Cortex of kidney (tissue), 1 donor: ENCODE data around the gene CDC16.

Experiments
- DNase-seq: peaks from one replicate; lab custom pipeline; 2025; lab: John Stamatoyannopoulos, UW

The CDC16 gene

DNA sequence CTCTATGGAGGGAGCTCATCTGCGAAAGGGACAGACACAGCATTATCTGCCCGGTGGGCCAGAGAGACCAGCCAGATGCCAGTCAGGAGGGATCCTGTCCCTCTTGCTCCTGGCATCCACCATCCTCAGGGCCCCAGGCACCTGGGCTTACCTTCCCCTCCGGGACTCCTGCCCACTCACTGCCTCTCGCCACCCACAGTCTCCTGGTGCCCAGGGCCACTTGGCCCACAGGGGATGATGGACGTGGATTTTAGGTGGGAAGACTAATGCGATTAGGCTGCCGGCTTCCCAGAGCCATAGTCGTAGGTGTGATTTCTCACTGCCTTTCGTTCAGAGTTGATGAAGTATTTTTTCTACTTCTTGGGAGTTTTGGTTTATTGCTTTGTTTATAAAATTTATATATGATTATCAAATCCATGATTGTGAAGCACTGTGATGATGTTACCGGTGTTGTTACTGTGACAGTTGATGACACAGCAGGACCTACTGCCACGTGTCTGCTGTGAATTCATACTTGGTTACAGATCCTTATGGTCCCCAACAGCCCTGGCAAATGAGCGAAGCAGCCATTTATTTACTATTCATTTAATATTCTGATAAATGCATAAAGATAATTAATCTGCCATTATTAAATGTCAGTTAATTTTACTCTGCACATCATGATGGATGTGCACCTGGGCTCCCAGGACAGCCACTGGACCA, 65.1 kb downstream of the CDC16 start:
- no peak for DNase-seq

DNA sequence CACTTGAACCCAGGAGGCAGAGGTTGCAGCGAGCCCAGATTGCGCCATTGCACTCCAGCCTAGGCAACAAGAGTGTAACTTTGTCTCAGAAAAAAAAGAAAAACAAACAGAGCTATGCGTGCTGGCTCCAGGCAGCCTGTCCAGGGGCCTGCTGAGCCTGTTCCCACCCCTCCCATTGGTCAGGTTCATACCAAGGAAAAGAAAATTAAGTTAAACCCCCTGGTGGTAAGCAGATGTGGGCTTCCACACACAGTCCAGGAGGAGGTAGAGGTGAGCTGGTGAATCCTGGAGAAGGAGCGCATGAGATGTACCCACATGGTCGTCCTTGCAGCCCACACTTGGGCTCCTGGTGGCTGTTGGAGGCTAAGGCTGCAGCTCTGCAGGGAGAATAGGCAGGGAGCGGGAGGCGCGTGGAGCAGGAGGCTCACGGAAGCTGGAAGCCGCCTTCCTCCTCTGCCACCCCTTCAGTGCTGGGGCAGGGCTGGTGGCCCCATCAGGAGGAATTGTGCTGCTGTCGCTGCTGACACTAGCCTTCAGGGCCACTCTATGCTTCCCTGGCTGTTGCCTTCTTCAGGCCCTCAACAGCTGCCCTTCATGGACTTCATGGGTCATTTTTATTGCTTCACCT, 69.1 kb downstream of the CDC16 start:
- DNase-seq: no peak

DNA sequence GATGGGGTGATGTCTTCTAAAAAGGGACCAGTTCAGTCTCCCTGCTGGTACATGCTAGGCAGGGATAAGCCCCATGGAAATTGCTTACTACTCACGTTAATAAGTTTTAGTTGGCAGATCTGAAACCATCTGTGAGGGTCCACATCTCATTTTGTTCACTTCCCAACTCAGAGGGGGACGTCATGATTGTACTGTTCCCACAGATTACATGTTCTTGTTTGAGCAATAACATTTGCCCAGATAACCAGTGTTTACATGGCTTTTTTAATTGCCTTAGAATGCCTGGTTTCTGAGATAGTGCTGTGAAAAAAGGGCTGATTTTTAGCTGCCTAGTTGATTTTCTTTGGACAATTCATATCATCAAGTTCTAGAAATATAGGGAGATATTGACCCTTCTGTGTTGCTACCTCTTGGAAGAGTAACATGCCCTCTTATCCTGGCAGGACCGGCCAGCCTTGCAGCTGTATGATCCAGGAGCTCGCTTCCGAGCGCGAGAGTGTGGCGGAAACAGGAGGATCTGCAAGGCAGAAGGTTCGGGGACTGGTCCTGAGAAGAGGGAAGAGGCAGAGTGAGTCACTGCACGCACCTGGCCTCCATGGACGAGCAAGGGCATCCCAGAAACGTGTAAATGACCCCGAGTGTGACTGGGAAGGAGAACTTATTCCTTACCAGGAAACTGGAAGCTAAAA, 69.8 kb downstream of the CDC16 start:
- no peak for DNase-seq

GRCh38 chr13:114309086-114309485, 74.4 kb downstream of the CDC16 start:
- no peak for DNase-seq

- DNase-seq: no peak
These were observed 75.2 kb downstream of the CDC16 start for GRCh38 chr13:114309806-114310410.

- DNase-seq: no peak
These were observed 76.3 kb downstream of the CDC16 start for GRCh38 chr13:114310956-114311355.

DNA sequence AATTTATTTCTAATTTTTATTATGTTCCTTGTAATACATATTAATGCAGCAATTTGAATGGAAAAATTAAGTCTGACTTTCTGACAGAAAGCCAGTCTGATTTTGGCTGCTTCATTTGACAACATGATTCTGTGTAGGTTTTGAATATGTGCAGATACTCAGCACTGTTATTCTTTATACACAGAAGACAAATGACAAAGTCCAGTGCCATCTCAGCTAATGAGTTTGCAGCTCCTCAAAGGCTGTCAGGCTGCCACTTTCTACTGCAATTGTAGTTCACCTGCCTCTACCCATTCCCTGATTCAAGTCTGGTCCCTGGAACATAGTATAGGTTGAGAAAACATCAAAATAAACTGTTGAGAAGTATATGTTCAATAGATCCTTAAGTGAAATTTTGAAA, 76.7 kb downstream of the CDC16 start:
- DNase-seq: no peak

DNA sequence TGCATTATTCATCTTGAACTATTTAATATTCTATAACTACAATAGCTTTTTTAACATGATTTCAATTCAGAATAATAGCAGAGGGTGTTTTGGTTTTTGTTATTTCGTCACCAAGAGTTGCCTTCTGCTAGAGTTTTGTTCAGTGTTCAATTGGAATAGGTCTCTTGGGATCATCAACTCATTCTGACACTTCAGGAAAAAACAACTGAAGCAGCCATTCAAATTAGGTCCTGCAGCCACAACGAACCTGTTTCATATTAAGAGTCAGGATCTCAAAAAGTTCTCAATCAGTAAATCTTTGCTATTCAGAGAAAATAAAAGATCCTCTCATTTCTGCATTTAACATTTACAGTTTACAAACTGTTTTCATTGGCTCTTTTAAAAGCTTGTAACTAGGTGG, 77.2 kb downstream of the CDC16 start:
- DNase-seq: no peak

- no peak for DNase-seq
These were observed 78.6 kb downstream of the CDC16 start for GRCh38 chr13:114313061-114313860.

- DNase-seq: peak; percentile 49
These were observed 79.6 kb downstream of the CDC16 start, which contains the start of gene CHAMP1 for GRCh38 chr13:114314074-114314912. Gene CHAMP1 (plus strand): TSS chr13:114314503. CDS start chr13:114323843, 9,340 bp downstream.

DNA sequence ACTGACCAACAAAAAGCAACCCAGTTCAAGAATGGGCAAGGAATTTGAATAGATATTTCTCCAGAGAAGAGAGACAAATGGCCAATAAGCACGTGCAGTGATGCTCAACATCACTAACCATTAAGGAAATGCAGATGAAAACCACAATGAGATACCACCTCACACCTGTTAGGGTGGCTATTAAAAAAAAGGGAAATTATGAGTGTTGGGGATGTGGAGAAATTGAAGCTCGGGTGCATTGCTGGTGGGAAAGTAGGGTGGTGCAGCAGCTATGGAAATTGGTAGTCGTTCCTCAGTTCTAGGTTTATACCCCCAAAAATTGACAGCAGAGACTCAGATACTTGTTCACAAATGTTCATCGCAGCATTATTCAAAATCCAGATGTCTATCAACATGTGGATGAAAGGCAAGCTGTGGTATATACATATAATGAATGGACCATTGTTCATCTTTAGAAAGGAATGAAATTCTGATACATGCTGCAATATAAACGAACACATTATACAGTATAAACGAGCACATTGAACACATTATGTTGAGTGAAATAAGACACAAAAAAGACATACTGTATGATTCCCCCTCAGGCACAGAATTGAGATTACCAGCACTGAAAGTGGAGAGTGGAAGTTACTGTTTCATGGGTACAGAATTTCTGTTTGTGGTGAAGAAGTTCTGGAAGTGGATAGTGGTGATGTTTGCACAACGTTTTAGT, 80.5 kb downstream of the CDC16 start:
- DNase-seq: no peak

GRCh38 chr13:114318624-114319023, 83.9 kb downstream of the CDC16 start:
- DNase-seq: no peak

- DNase-seq: no peak
These were observed 84.8 kb downstream of the CDC16 start for GRCh38 chr13:114319441-114319913.

- no peak for DNase-seq
These were observed 85.4 kb downstream of the CDC16 start for GRCh38 chr13:114320065-114320464.

DNA sequence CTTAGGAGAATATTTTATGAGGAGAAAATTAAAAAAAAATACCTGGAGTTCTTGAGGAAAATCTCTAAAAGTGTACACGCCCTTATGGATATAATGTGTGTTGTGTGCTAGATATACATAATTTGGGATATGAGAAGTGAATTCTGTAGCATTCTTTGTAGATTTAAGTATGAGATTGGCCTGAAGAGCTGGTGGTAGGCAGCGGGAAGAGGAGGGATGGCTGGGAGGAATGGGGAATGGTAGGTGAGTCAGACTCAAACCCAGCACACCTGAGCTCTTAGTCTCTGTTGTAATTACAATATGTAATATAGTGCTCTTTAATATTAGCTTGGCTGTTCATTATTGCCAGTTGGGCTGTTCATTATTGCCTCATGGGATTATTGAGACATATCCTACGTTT, 86.6 kb downstream of the CDC16 start:
- no peak for DNase-seq
